ENCODE data around the gene CBLN3. TPM values are rescaled to one million over a fixed set of nuclear protein-coding genes. Genes with fewer than 3 reads are reported as not detected.

The CBLN3 gene
- total RNA-seq, 1 donor from 2014 or later = 3.9 TPM

- TF ChIP-seq CTCF (IDR thresholded peaks at IDR 0.05; ENCODE audit: unreplicated experiment) = no peak
- H3K4me3 Mint-ChIP-seq = peak overlapping the region; percentile 88
- no peak for DNase-seq (ENCODE audit: low spot score in 2 of 2, unreplicated experiment in 2 of 2)
- no peaks in the 10 kb centered on the region for H3K27me3 Mint-ChIP-seq (ENCODE audit: low read depth)
- H3K9me3 Mint-ChIP-seq = peaks cover 4% of the 10 kb centered on the region
- H3K36me3 Mint-ChIP-seq = peaks cover 23% of the 10 kb centered on the region
- H3K27ac Mint-ChIP-seq = no peak overlapping the region
- H3K4me1 Mint-ChIP-seq = peaks cover 17% of the 10 kb centered on the region
Observed at GRCh38 chr14:24440606-24441399, 11.3 kb upstream of the CBLN3 start.

- H3K27ac Mint-ChIP-seq = no peak overlapping the region
Observed at GRCh38 chr14:24439830-24440605, 10.6 kb upstream of the CBLN3 start.

GRCh38 chr14:24439257-24439656, 9.8 kb upstream of the CBLN3 start:
- no peak for DNase-seq (ENCODE audit: low spot score in 2 of 2, unreplicated experiment in 2 of 2)
- Mint-ChIP-seq H3K27me3 (ENCODE audit: low read depth) (no peaks in the 10 kb centered on the region), H3K9me3 (no peaks in the 10 kb centered on the region), H3K36me3 (peaks cover 15% of the 10 kb centered on the region), H3K4me3 (no peak overlapping the region), H3K4me1 (peaks cover 17% of the 10 kb centered on the region), H3K27ac (no peak overlapping the region)
- TF ChIP-seq CTCF (IDR thresholded peaks at IDR 0.05; ENCODE audit: unreplicated experiment) = no peak

More at GRCh38 chr14:24439830-24440605, 10.6 kb upstream of the CBLN3 start:
- peaks cover 19% of the 10 kb centered on the region for H3K36me3 Mint-ChIP-seq
- no peaks in the 10 kb centered on the region for H3K27me3 Mint-ChIP-seq (ENCODE audit: low read depth)
- DNase-seq (ENCODE audit: low spot score in 2 of 2, unreplicated experiment in 2 of 2) = no peak
- no peak for TF ChIP-seq CTCF (IDR thresholded peaks at IDR 0.05; ENCODE audit: unreplicated experiment)
- H3K4me1 Mint-ChIP-seq = peaks cover 17% of the 10 kb centered on the region
- no peaks in the 10 kb centered on the region for H3K9me3 Mint-ChIP-seq
- H3K4me3 Mint-ChIP-seq = no peak overlapping the region

GRCh38 chr14:24438223-24439097, 9.0 kb upstream of the CBLN3 start:
- Mint-ChIP-seq H3K36me3 (peaks cover 13% of the 10 kb centered on the region), H3K27ac (no peak overlapping the region), H3K4me3 (no peak overlapping the region), H3K4me1 (peaks cover 14% of the 10 kb centered on the region), H3K9me3 (no peaks in the 10 kb centered on the region), H3K27me3 (ENCODE audit: low read depth) (no peaks in the 10 kb centered on the region)
- DNase-seq (ENCODE audit: low spot score in 2 of 2, unreplicated experiment in 2 of 2) = no peak
- TF ChIP-seq CTCF (IDR thresholded peaks at IDR 0.05; ENCODE audit: unreplicated experiment) = no peak

- no peak overlapping the region for H3K4me3 Mint-ChIP-seq
- peaks cover 18% of the 10 kb centered on the region for H3K36me3 Mint-ChIP-seq
- peaks cover 17% of the 10 kb centered on the region for H3K4me1 Mint-ChIP-seq
- no peaks in the 10 kb centered on the region for H3K27me3 Mint-ChIP-seq (ENCODE audit: low read depth)
- no peaks in the 10 kb centered on the region for H3K9me3 Mint-ChIP-seq
- DNase-seq (ENCODE audit: low spot score in 2 of 2, unreplicated experiment in 2 of 2) = no peak
- TF ChIP-seq CTCF (IDR thresholded peaks at IDR 0.05; ENCODE audit: unreplicated experiment) = no peak
- H3K27ac Mint-ChIP-seq = no peak overlapping the region
Observed at GRCh38 chr14:24437736-24438067, 8.2 kb upstream of the CBLN3 start.
